ENCODE results near the gene HBG1. TPM values are rescaled to one million over a fixed set of nuclear protein-coding genes. Genes with fewer than 3 reads are reported as not detected.
"Not testable (repeated sequence)": the region's sequence is repeated elsewhere in the genome, so short reads cannot be mapped to it uniquely, and the experiment has no call there.

HBG1 gene
- total RNA-seq, result not detected

DNA sequence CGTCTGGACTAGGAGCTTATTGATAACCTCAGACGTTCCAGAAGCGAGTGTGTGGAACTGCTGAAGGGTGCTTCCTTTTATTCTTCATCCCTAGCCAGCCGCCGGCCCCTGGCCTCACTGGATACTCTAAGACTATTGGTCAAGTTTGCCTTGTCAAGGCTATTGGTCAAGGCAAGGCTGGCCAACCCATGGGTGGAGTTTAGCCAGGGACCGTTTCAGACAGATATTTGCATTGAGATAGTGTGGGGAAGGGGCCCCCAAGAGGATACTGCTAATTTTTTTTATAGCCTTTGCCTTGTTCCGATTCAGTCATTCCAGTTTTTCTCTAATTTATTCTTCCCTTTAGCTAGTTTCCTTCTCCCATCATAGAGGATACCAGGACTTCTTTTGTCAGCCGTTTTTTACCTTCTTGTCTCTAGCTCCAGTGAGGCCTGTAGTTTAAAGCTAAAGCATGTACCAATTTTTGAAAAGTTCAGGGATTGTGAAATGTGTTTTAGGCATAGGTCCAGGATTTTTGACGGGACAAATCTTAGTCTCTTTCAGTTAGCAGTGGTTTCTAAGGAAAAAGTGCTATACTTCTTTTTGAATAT, at the start of gene HBG1:
HBG1 (minus strand) TSS at position 51 of the 590 bp plus-strand sequence. CDS start 53 bp downstream, outside the sequence.
- H3K4me1 Mint-ChIP-seq (ENCODE audit: low read depth); H3K9me3 Mint-ChIP-seq; DNase-seq; H3K27ac Mint-ChIP-seq; H3K36me3 Mint-ChIP-seq (ENCODE audit: low read depth); CTCF ChIA-PET; H3K4me3 Mint-ChIP-seq; intact Hi-C loops (cut with micrococcal nuclease); H3K27me3 Mint-ChIP-seq (ENCODE audit: low read depth): not testable (repeated sequence)

- no peak overlapping the region for H3K4me3 Mint-ChIP-seq
- no peaks in the 10 kb centered on the region for H3K36me3 Mint-ChIP-seq (ENCODE audit: low read depth)
- no peaks in the 10 kb centered on the region for H3K4me1 Mint-ChIP-seq (ENCODE audit: low read depth)
- peaks cover 3% of the 10 kb centered on the region for H3K27me3 Mint-ChIP-seq (ENCODE audit: low read depth)
- H3K9me3 Mint-ChIP-seq, result no peaks in the 10 kb centered on the region
- intact Hi-C loops (cut with micrococcal nuclease), result no loop called here
- CTCF ChIA-PET, result no interaction called here
- H3K27ac Mint-ChIP-seq, result no peak overlapping the region
- no peak for DNase-seq
Observed at GRCh38 chr11:5298451-5298850, 48.8 kb upstream of the HBG1 start.

DNA sequence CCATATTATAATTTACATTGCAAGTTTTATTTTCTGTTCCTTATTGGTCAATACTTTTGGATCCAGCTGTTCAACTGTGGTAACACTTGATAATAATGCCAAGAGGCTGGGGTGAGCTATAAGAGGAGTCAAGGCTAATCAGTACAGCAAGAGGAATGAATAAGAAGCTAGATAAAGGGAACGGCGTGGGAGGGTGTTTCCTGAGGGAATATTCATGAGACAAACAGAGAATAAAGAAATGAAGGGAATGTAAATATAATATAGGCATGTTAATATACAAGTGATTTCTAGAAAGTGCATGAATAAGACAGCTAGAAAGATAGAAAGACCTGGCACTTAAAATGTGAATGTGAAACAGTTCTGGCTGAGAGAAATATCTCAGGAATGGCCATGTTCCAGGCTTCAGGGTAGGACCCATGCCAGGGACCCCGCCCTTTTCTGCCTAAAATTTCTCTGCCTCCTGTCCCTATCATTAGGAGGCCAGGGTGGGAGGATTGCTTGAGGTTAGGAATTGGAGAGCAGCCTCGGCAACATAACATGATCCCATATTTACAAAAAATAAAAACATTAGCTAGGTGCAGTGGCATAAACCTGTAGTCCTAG, 48.2 kb upstream of the HBG1 start:
- DNase-seq, result no peak
- no peaks in the 10 kb centered on the region for H3K4me1 Mint-ChIP-seq (ENCODE audit: low read depth)
- H3K4me3 Mint-ChIP-seq, result no peak overlapping the region
- no peaks in the 10 kb centered on the region for H3K9me3 Mint-ChIP-seq
- CTCF ChIA-PET, result no interaction called here
- no peak overlapping the region for H3K27ac Mint-ChIP-seq
- intact Hi-C loops (cut with micrococcal nuclease), result no loop called here
- no peaks in the 10 kb centered on the region for H3K36me3 Mint-ChIP-seq (ENCODE audit: low read depth)
- peaks cover 3% of the 10 kb centered on the region for H3K27me3 Mint-ChIP-seq (ENCODE audit: low read depth)

DNA sequence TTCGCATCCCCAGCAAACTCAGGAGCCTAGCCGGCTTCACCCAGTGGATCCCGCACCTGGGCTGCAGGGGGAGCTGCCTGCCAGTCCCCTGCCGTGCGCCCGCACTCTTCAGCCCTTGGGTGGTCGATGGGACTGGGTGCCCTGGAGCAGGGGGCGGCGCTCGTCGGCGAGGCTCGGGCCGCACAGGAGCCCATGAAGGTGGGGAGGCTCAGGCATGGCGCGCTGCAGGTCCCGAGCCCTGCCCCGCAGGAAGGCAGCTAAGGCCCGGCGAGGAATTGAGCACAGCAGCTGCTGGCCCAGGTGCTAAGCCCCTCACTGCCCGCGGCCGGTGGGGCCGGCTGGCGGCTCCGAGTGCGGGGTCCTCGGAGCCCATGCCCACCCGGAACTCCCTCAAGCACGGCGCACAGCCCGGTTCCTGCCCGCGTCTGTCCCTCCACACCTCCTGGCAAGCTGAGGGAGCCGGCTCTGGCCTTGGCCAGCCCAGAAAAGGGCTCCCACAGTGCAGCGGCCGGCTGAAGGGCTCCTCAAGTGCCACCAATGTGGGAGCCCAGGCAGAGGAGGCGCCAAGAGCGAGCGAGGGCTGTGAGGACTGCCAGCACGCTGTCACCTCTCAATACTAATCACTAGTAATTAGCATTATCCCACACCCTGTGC, 44.8 kb upstream of the HBG1 start:
- H3K27ac Mint-ChIP-seq; H3K36me3 Mint-ChIP-seq (ENCODE audit: low read depth); CTCF ChIA-PET; DNase-seq; H3K27me3 Mint-ChIP-seq (ENCODE audit: low read depth); intact Hi-C loops (cut with micrococcal nuclease); H3K4me1 Mint-ChIP-seq (ENCODE audit: low read depth); H3K4me3 Mint-ChIP-seq; H3K9me3 Mint-ChIP-seq: not testable (repeated sequence)

DNA sequence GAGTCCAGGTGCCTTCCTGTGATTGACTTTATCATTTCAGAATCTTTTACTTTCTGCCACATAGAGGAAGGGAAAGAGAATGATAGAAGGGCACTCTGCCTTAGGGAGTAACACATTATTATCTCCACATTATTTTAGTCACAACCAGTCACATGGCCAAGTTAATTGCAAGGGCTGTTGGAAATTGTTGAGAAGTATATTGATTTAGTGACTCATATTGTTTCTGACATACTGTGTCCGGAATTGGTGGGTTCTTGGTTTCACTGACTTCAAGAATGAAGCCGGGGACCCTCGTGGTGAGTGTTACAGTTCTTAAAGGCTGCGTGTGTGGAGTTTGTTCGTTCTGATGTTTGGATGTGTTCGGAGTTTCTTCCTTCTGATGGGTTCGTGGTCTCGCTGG, 43.4 kb upstream of the HBG1 start:
- CTCF ChIA-PET, result no interaction called here
- Mint-ChIP-seq H3K4me3 (no peak overlapping the region), H3K9me3 (no peaks in the 10 kb centered on the region), H3K27ac (no peak overlapping the region), H3K36me3 (ENCODE audit: low read depth) (no peaks in the 10 kb centered on the region), H3K4me1 (ENCODE audit: low read depth) (no peaks in the 10 kb centered on the region), H3K27me3 (ENCODE audit: low read depth) (peaks cover 3% of the 10 kb centered on the region)
- DNase-seq, result no peak
- intact Hi-C loops (cut with micrococcal nuclease), result no loop called here

DNA sequence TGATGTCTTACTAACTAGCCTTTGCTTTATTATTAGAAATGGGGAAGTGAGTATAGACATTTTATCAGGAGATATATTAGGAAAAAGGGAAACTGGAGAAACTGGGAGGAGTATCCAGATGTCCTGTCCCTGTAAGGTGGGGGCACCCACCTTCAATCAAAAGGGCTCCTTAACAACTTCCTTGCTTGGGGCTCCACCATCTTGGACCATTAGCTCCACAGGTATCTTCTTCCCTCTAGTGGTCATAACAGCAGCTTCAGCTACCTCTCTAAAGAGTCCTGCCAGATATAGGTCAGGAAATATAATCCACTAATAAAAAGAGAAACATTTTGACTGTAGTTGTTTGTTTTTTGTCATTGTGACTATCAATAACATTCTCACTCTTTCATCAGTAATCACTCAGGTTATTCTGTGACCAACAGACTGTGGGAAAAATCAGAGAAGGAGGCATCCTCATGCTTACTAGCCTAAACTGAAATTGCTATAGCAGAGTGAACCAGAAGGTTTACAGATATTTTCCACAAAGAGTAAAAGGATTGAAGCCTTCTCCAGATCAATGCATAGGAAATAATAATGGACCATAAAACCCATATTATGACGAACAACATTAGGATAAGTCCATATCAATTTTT, 41.7 kb upstream of the HBG1 start:
- H3K36me3 Mint-ChIP-seq (ENCODE audit: low read depth), result no peaks in the 10 kb centered on the region

GRCh38 chr11:5290106-5290505, 40.4 kb upstream of the HBG1 start:
- no peak for DNase-seq
- Mint-ChIP-seq H3K4me1 (ENCODE audit: low read depth) (no peaks in the 10 kb centered on the region), H3K4me3 (no peak overlapping the region), H3K27ac (no peak overlapping the region), H3K9me3 (no peaks in the 10 kb centered on the region), H3K27me3 (ENCODE audit: low read depth) (no peaks in the 10 kb centered on the region), H3K36me3 (ENCODE audit: low read depth) (no peaks in the 10 kb centered on the region)
- CTCF ChIA-PET, result interaction anchor here (0.6 kb wide), 1 partner anchor 165 kb away, joined by 4 read pairs; no protein-coding TSS in a partner anchor
- intact Hi-C loops (cut with micrococcal nuclease), result loop anchor here (2.0 kb wide), 1 partner anchor 1103 kb away; no protein-coding TSS in a partner anchor

More for the DNA sequence above, 41.7 kb upstream of the HBG1 start:
- Mint-ChIP-seq H3K27me3 (ENCODE audit: low read depth) (no peaks in the 10 kb centered on the region), H3K27ac (no peak overlapping the region), H3K4me1 (ENCODE audit: low read depth) (no peaks in the 10 kb centered on the region), H3K4me3 (no peak overlapping the region), H3K9me3 (no peaks in the 10 kb centered on the region)
- CTCF ChIA-PET, result interaction anchor here (0.7 to 1.0 kb wide), 2 partner anchors 9 to 167 kb away, joined by 3 to 4 read pairs; no protein-coding TSS in a partner anchor
- intact Hi-C loops (cut with micrococcal nuclease), result loop anchor here (1.0 to 2.0 kb wide), 3 partner anchors 167 to 1105 kb away; partner anchors contain the start of gene OR51D1
- no peak for DNase-seq

DNA sequence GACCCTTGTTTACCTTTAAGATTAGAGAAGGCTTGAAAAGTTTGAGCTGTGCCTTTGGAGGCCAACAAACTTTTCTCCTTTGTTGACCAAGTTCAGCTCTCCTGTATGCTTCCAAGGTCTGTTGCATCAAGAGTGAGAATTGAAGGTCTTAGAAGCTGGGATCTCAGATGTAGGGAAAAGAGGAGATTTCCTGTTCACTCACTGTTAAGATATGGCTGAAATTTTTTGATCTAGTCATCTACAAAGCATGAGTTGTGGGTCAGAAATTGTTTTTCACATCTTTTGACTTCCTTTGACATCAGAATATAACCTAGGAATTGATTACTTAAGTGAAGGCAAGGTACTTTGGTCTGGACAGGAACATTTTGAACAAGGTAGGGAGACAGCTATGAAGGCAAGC, 40.0 kb upstream of the HBG1 start:
- Mint-ChIP-seq H3K4me1 (ENCODE audit: low read depth) (no peaks in the 10 kb centered on the region), H3K9me3 (no peaks in the 10 kb centered on the region), H3K27me3 (ENCODE audit: low read depth) (no peaks in the 10 kb centered on the region), H3K4me3 (no peak overlapping the region), H3K27ac (no peak overlapping the region), H3K36me3 (ENCODE audit: low read depth) (no peaks in the 10 kb centered on the region)
- intact Hi-C loops (cut with micrococcal nuclease), result loop anchor here (2.0 kb wide), 1 partner anchor 1103 kb away; no protein-coding TSS in a partner anchor
- DNase-seq, result no peak
- CTCF ChIA-PET, result no interaction called here

- Mint-ChIP-seq H3K27ac (no peak overlapping the region), H3K4me3 (no peak overlapping the region), H3K4me1 (ENCODE audit: low read depth) (no peaks in the 10 kb centered on the region), H3K9me3 (no peaks in the 10 kb centered on the region), H3K27me3 (ENCODE audit: low read depth) (no peaks in the 10 kb centered on the region), H3K36me3 (ENCODE audit: low read depth) (no peaks in the 10 kb centered on the region)
- DNase-seq, result no peak
- CTCF ChIA-PET, result interaction anchor here (0.6 kb wide), 1 partner anchor 37 kb away, joined by 3 read pairs; no protein-coding TSS in a partner anchor
- intact Hi-C loops (cut with micrococcal nuclease), result no loop called here
Observed at GRCh38 chr11:5288906-5289550, 39.4 kb upstream of the HBG1 start.

- Mint-ChIP-seq H3K4me3 (no peak overlapping the region), H3K27me3 (ENCODE audit: low read depth) (no peaks in the 10 kb centered on the region), H3K36me3 (ENCODE audit: low read depth) (no peaks in the 10 kb centered on the region), H3K27ac (no peak overlapping the region), H3K4me1 (ENCODE audit: low read depth) (no peaks in the 10 kb centered on the region), H3K9me3 (no peaks in the 10 kb centered on the region)
- CTCF ChIA-PET, result interaction anchor here (0.6 kb wide), 1 partner anchor 37 kb away, joined by 3 read pairs; no protein-coding TSS in a partner anchor
- DNase-seq, result no peak
- intact Hi-C loops (cut with micrococcal nuclease), result no loop called here
Observed at GRCh38 chr11:5288108-5288905, 38.6 kb upstream of the HBG1 start.

DNA sequence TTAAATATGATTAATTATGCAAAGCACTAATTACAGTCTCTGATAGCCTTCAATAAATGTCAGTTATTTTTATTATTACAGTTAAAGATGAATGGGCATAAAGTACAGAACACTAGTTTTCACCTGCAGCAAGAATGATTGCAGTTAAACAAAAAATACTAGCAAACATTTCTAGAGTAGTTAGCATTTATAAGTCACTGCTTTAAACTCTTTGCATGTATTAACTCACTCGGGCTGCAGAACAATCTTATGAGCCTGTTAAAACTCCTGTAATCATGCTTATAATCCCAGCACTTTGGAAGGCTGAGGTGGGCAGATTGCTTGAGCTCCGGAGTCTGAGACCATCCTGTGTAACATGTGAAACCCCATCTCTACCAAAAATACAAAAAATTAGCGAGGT, 37.2 kb upstream of the HBG1 start:
- H3K36me3 Mint-ChIP-seq (ENCODE audit: low read depth), result no peaks in the 10 kb centered on the region
- CTCF ChIA-PET, result no interaction called here
- no peak overlapping the region for H3K4me3 Mint-ChIP-seq
- no peaks in the 10 kb centered on the region for H3K9me3 Mint-ChIP-seq
- H3K27me3 Mint-ChIP-seq (ENCODE audit: low read depth), result no peaks in the 10 kb centered on the region
- DNase-seq, result no peak
- intact Hi-C loops (cut with micrococcal nuclease), result no loop called here
- no peak overlapping the region for H3K27ac Mint-ChIP-seq
- no peaks in the 10 kb centered on the region for H3K4me1 Mint-ChIP-seq (ENCODE audit: low read depth)
